ENCODE measurements around the gene RRP9. TPM values are rescaled to one million over a fixed set of nuclear protein-coding genes. Genes with fewer than 3 reads are reported as not detected.

RRP9 gene
- total RNA-seq, 2 experiments from 2014 or later: 6.4 to 7.6 TPM

- Mint-ChIP-seq H3K36me3 (ENCODE audit: low read depth) (no peaks in the 10 kb centered on the region), H3K4me3 (no peak overlapping the region)
- POLR2A ChIA-PET: no interaction called here
These were observed 47.3 kb downstream of the RRP9 start for GRCh38 chr3:51894391-51894790.

GRCh38 chr3:51891242-51892039, 50.3 kb downstream of the RRP9 start:
- ChIA-PET CTCF (no interaction called here), POLR2A (no interaction called here)
- H3K4me3 Mint-ChIP-seq: no peak overlapping the region
- no peaks in the 10 kb centered on the region for H3K9me3 Mint-ChIP-seq
- Histone ChIP-seq H3K4me3 (ENCODE audit: low read length) (no peak overlapping the region), H3K27me3 (ENCODE audit: control insufficient read depth in 1 of 2, insufficient read depth in 2 of 2, low read length in 2 of 2) (peaks cover 3 to 4% of the 10 kb centered on the region in 2 experiments), H3K9me3 (ENCODE audit: control insufficient read depth in 1 of 2, insufficient read depth in 1 of 2, low read length in 2 of 2) (no peaks in the 10 kb centered on the region), H3K4me1 (ENCODE audit: insufficient read depth, low read length) (peaks cover 8% of the 10 kb centered on the region), H3K27ac (ENCODE audit: low read depth in 1 of 2, low read length in 2 of 2) (no peak overlapping the region), H3K36me3 (ENCODE audit: insufficient read depth, low read length) (no peaks in the 10 kb centered on the region)
- intact Hi-C loops (cut with DNase I, micrococcal nuclease): no loop called here
- no peaks in the 10 kb centered on the region for H3K36me3 Mint-ChIP-seq (ENCODE audit: low read depth)
- no peak for TF ChIP-seq CTCF (IDR thresholded peaks at IDR 0.05)
- H3K27ac Mint-ChIP-seq: no peak overlapping the region
- H3K4me1 Mint-ChIP-seq (ENCODE audit: low read depth): no peaks in the 10 kb centered on the region
- ATAC-seq (ENCODE audit: poor library complexity) (no peak), DNase-seq (no peak)
- H3K27me3 Mint-ChIP-seq: peaks cover 9% of the 10 kb centered on the region

More at GRCh38 chr3:51894391-51894790, 47.3 kb downstream of the RRP9 start:
- H3K4me1 ChIP-seq (ENCODE audit: insufficient read depth, low read length): peaks cover 8% of the 10 kb centered on the region
- no peak overlapping the region for H3K4me3 ChIP-seq (ENCODE audit: low read length)
- no peaks in the 10 kb centered on the region for H3K36me3 ChIP-seq (ENCODE audit: insufficient read depth, low read length)
- no peak overlapping the region for H3K27ac Mint-ChIP-seq
- no peaks in the 10 kb centered on the region for H3K9me3 ChIP-seq (ENCODE audit: control insufficient read depth in 1 of 2, insufficient read depth in 1 of 2, low read length in 2 of 2)
- no peaks in the 10 kb centered on the region for H3K4me1 Mint-ChIP-seq (ENCODE audit: low read depth)
- H3K27me3 Mint-ChIP-seq: peaks cover 27% of the 10 kb centered on the region
- H3K9me3 Mint-ChIP-seq: no peaks in the 10 kb centered on the region
- H3K27ac ChIP-seq (ENCODE audit: low read depth in 1 of 2, low read length in 2 of 2): no peak overlapping the region
- TF ChIP-seq CTCF (IDR thresholded peaks at IDR 0.05): no peak
- CTCF ChIA-PET: no interaction called here
- intact Hi-C loops (cut with DNase I, micrococcal nuclease): no loop called here
- DNase-seq: no peak
- H3K27me3 ChIP-seq (ENCODE audit: control insufficient read depth in 1 of 2, insufficient read depth in 2 of 2, low read length in 2 of 2): peaks cover 4 to 6% of the 10 kb centered on the region in 2 experiments
- ATAC-seq (ENCODE audit: poor library complexity): no peak

- Mint-ChIP-seq H3K36me3 (ENCODE audit: low read depth) (no peaks in the 10 kb centered on the region), H3K4me3 (no peak overlapping the region), H3K27me3 (peaks cover 5% of the 10 kb centered on the region), H3K27ac (no peak overlapping the region), H3K4me1 (ENCODE audit: low read depth) (no peaks in the 10 kb centered on the region), H3K9me3 (no peaks in the 10 kb centered on the region)
- DNase-seq (no peak), ATAC-seq (ENCODE audit: poor library complexity) (no peak)
- intact Hi-C loops (cut with DNase I, micrococcal nuclease): no loop called here
- peaks cover 0 to 3% of the 10 kb centered on the region in 2 experiments for H3K27me3 ChIP-seq (ENCODE audit: control insufficient read depth in 1 of 2, insufficient read depth in 2 of 2, low read length in 2 of 2)
- peaks cover 8% of the 10 kb centered on the region for H3K4me1 ChIP-seq (ENCODE audit: insufficient read depth, low read length)
- no peak overlapping the region for H3K4me3 ChIP-seq (ENCODE audit: low read length)
- no peaks in the 10 kb centered on the region for H3K9me3 ChIP-seq (ENCODE audit: control insufficient read depth in 1 of 2, insufficient read depth in 1 of 2, low read length in 2 of 2)
- no peak overlapping the region for H3K27ac ChIP-seq (ENCODE audit: low read depth in 1 of 2, low read length in 2 of 2)
- no peak for TF ChIP-seq CTCF (IDR thresholded peaks at IDR 0.05)
- no peaks in the 10 kb centered on the region for H3K36me3 ChIP-seq (ENCODE audit: insufficient read depth, low read length)
- POLR2A ChIA-PET: no interaction called here
- CTCF ChIA-PET: no interaction called here
These were observed 53.1 kb downstream of the RRP9 start for GRCh38 chr3:51888463-51889105.

All from CD4-positive, alpha-beta T cell (primary cell).